ENCODE data around the gene ADGRD1.

GRCh38 chr12:130916241-130916911 is 37.3 kb upstream of the ADGRD1 start:
- peak; percentile 75 to 86 (median 79) for TF ChIP-seq CTCF (IDR thresholded peaks at IDR 0.05)
- no peak for TF ChIP-seq POLR2A (IDR thresholded peaks at IDR 0.05)
